MCF 10A (cell line): Measurements from ENCODE around the gene RGS21. TPM values are rescaled to one million over a fixed set of nuclear protein-coding genes. Genes with fewer than 3 reads are reported as not detected.

ENCODE experiments used
- BruUV-seq: library from RNA; stranded (reverse); fragments of 400-500 nt; replicated peaks from 2 replicates; lab custom pipeline; 2021; lab: Mats Ljungman, UMichigan
- CTCF ChIA-PET: fragments of 300-600 bp; sonication (Branson Sonifier 250); formaldehyde crosslinking; extraction: SDS; loops from one replicate; lab custom pipeline; 2021; ENCODE audit warnings: antibody characterized with exemption, inconsistent platforms; lab: Yijun Ruan, JAX
- POLR2A ChIA-PET: fragments of 300-600, 350-650 bp; sonication (Branson Sonifier 250); formaldehyde crosslinking; extraction: SDS; loops from one replicate; lab custom pipeline; 2020; ENCODE audit warnings: antibody characterized with exemption, inconsistent platforms; lab: Yijun Ruan, JAX
- DNase-seq: peaks from one replicate; pipeline ENCODE4 v3.0.0-alpha.2; 2018; ENCODE audit not compliant: unreplicated experiment
- H3K27ac Mint-ChIP-seq: one replicate; pipeline ENCODE4 v1.8.0; 2022; ENCODE audit warnings: mild to moderate bottlenecking, low read depth, mixed read lengths; ENCODE audit not compliant: unreplicated experiment
- H3K27me3 Mint-ChIP-seq: one replicate; pipeline ENCODE4 v1.8.0; 2022; ENCODE audit warnings: mixed read lengths; ENCODE audit not compliant: insufficient read depth, unreplicated experiment
- H3K36me3 Mint-ChIP-seq: one replicate; pipeline ENCODE4 v1.8.0; 2022; ENCODE audit warnings: mild to moderate bottlenecking, moderate library complexity, mixed read lengths; ENCODE audit not compliant: insufficient read depth, unreplicated experiment
- H3K4me1 Mint-ChIP-seq: one replicate; pipeline ENCODE4 v1.8.0; 2022; ENCODE audit warnings: mixed read lengths; ENCODE audit not compliant: insufficient read depth, unreplicated experiment
- H3K4me3 Mint-ChIP-seq: one replicate; pipeline ENCODE4 v1.8.0; 2022; ENCODE audit warnings: mild to moderate bottlenecking, moderate library complexity, mixed read lengths; ENCODE audit not compliant: unreplicated experiment
- H3K9me3 Mint-ChIP-seq: one replicate; pipeline ENCODE4 v1.8.0; 2022; ENCODE audit warnings: mixed read lengths; ENCODE audit not compliant: unreplicated experiment
- intact Hi-C: fragments of 100-400 bp; cut with micrococcal nuclease; formaldehyde crosslinking; loops from 2 replicates; pipeline ENCODE4 v1.14.1; 2022
- total RNA-seq: library from RNA; stranded (reverse); gene quantifications from 2 replicates; pipeline ENCODE4 v1.2.3, GENCODE V29; 2022
- TF ChIP-seq, protein P1 (sequence below): fragments of 200-600 bp; IDR thresholded peaks from one replicate; pipeline ENCODE4 v1.8.0; 2022; ENCODE audit warnings: antibody characterized with exemption, mild to moderate bottlenecking; ENCODE audit not compliant: unreplicated experiment

The RGS21 gene
- total RNA-seq, 1 experiment from 2014 or later, result not detected

DNA sequence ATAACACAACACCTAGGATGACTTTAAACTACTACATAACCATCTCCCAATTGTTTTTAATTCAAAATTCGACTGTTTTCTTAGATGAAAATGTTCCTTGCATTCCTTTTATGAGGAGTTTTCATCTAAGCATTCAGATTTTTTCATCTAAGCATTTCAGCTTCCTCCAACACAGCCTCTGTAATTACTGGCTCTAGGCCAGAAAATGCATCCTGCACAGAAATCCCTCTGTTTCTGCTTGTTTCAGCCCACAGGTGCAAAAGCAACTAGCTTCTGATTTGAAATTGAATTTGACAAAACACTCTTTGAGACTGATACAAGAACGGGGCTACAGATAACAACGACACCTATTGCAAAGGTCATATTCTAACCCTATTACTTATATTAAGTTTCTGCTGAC is 90.4 kb downstream of the RGS21 start:
- TF ChIP-seq, protein P1, sequence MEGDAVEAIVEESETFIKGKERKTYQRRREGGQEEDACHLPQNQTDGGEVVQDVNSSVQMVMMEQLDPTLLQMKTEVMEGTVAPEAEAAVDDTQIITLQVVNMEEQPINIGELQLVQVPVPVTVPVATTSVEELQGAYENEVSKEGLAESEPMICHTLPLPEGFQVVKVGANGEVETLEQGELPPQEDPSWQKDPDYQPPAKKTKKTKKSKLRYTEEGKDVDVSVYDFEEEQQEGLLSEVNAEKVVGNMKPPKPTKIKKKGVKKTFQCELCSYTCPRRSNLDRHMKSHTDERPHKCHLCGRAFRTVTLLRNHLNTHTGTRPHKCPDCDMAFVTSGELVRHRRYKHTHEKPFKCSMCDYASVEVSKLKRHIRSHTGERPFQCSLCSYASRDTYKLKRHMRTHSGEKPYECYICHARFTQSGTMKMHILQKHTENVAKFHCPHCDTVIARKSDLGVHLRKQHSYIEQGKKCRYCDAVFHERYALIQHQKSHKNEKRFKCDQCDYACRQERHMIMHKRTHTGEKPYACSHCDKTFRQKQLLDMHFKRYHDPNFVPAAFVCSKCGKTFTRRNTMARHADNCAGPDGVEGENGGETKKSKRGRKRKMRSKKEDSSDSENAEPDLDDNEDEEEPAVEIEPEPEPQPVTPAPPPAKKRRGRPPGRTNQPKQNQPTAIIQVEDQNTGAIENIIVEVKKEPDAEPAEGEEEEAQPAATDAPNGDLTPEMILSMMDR, result no peak
- peaks cover 2% of the 10 kb centered on the region for H3K4me1 Mint-ChIP-seq
- intact Hi-C loops, result no loop called here
- peaks cover 8% of the 10 kb centered on the region for H3K9me3 Mint-ChIP-seq
- no peak overlapping the region for H3K27ac Mint-ChIP-seq
- no TSS peak for BruUV-seq
- no peak for DNase-seq
- H3K4me3 Mint-ChIP-seq, result no peak overlapping the region
- ChIA-PET POLR2A (no interaction called here), CTCF (no interaction called here)
- H3K27me3 Mint-ChIP-seq, result no peaks in the 10 kb centered on the region
- H3K36me3 Mint-ChIP-seq, result no peaks in the 10 kb centered on the region

Other genes starting within 250 kb of the RGS21 start
- gene RGS18, start 158.5 kb upstream of the RGS21 start, total RNA-seq, result not detected in 2 replicates